GM12892 (cell line): Measurements from ENCODE around the gene RASSF1.
A peak's percentile ranks its signal among the peaks of the same experiment; 100 is the strongest.

ENCODE experiments used
- POLR2A ChIP-seq: IDR thresholded peaks from 2 replicates; pipeline ENCODE4 v1.6.1; 2011; ENCODE audit warnings: low read depth, low read length, control low read depth
- POLR2AphosphoS5 ChIP-seq: IDR thresholded peaks from 2 replicates; pipeline ENCODE4 v1.6.1; 2011; ENCODE audit warnings: low read depth, low read length, control low read depth

DNA sequence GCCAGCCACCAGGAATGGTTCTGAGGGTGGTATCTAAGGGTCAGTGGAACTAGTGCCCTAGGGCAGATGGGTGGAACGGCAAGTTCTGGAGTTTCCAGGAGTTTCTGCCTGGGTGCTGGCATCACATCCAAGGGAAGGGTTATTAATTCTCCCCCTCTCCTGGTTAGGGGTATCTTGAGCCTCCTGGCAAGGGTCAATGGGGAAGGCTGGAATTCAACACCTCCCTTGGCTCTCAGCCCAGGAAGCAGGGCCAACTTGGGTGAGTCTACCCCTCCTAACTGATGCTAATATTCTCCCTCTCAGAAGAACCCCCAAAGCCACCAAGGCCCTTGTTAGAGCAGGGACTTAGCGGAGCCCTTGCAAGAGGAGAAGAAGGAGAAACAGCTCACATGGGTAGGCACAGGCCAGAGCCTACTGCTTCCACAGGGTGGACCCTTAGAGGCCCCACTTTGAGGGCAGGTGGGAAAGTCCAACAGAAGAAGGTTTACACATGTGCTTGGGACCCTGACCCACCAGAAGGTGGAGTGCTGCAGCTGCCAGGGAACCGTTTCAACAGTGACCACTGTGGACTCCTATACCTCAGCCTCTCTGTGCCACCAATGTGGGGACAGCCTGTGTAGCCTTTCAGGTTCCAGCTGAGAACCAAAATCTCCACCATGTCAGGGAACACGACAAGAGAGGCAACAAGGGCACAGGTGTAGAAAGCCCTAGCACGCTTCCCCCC is 15.4 kb upstream of the RASSF1 start:
- TF ChIP-seq POLR2AphosphoS5: no peak
- TF ChIP-seq POLR2A: peak; percentile 5; the same call in 1 of the 2 replicates
